Anterior cingulate cortex (tissue), 58 donors: ENCODE results near the gene ITGB1BP1.
A peak's percentile ranks its signal among the peaks of the same experiment; 100 is the strongest.

ENCODE experiments used
- DNase-seq, 58 donors: peaks; one replicate each; lab custom pipeline; 2025; lab: John Stamatoyannopoulos, UW

Gene ITGB1BP1

GRCh38 chr2:9380702-9381628 lies 42.4 kb downstream of the ITGB1BP1 start:
- peak in 2 of 58 donors; percentile 19 to 35 for DNase-seq

DNA sequence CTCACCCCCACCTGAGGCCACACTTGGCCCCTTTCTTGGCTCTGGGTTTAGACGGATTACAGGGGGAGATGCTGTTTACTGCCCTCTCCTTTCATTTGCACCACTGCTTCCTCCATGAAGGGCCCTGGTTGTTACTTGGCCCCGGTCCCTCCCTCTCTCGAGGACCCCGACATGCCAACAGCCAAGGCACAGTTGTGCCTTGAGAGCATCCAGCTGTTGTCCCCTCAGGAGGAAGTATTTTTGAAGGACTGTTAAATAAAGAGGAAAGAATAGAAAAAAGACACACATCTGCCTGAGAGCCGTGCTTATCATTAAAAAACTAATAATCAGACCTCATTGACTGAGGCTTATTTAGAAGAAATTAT lies 44.0 kb downstream of the ITGB1BP1 start:
- no peak for DNase-seq

DNA sequence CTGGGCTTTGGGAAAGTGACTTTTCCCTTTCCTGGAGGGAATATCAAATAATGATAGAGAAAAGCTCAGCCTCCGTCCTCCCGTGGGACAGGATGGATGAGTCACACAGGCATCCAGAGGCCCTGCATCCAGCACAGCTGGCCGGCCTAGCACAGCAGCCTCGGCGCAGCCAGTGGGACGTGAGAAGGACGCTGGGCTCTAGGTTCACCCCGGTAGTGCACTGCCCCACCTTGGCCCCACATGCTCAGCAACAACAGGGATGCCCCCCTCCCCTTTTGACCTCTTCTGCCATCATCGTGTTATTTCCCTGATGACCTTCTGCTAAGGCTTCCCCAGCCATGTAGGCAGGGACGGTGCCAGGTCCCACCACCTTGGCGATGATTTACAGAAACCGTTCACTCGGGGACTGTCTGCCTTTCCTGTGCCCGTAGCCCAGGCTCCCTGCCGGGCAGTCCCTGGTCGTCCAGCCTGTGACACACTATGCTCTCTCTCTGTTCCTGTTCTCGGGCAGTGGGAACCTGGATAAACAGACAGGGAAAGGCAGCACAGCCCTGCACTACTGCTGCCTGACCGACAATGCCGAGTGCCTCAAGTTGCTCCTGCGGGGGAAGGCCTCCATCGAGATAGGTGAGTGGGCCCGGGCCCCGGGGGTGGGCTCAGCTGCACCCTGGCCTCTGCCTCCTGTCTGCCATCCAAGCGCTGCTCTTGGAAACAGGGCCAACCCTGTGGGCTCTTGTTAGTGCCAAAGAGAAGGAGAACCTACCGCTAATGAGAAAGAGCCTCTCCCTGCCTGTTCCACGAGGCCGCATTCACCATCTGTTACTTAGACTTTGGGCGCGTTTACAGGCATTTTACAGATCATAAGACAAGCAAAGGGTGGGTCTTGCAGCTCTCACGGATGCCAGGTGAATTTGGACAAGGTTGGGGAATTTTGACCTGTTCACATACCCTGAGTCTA lies 44.6 kb downstream of the ITGB1BP1 start:
- no peak for DNase-seq

GRCh38 chr2:9377461-9378097 lies 45.7 kb downstream of the ITGB1BP1 start:
- no peak for DNase-seq

- DNase-seq: no peak
Measured at GRCh38 chr2:9375857-9376428, 47.4 kb downstream of the ITGB1BP1 start.

- DNase-seq: no peak
Measured at GRCh38 chr2:9374071-9374730, 49.1 kb downstream of the ITGB1BP1 start.

DNA sequence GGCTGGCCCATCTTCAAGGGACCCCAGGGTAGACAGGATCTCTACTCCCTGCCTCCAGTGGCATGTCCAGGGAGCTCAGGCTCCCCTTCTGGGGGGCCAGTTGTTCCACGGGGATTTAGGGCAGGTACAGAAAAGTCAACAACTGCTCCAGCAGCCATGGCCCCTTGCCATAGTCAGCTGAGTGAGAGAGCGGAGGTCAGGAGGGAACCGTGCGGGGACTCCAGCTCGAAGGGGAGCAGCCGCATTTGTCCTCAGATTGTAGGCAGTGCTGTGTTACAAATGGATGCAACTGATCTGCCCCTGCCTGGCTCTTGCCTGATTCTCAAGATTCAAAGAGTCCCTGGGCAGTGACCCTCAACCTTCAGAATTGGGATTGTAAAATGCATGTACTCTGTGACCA lies 49.9 kb downstream of the ITGB1BP1 start:
- no peak for DNase-seq

DNA sequence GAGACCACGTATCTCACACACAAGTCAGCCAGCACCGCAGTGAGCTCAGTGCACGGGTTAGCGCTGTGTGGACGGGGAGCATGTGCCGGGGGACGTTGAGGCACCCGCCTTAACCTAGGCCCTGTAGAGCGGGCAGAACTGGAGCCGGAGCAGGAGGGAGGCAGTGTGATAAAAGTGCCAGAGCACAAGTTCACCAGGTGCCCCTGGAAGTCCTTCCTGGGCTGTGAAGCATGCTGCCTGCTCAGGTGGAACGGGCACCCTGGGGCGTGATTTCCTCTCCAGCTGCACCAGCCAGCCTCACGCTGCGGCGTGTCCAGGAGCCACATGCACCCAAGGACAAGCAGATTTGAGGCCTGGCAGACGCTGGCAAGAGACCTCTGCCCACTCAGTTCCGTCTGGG lies 50.3 kb downstream of the ITGB1BP1 start:
- DNase-seq: no peak

DNA sequence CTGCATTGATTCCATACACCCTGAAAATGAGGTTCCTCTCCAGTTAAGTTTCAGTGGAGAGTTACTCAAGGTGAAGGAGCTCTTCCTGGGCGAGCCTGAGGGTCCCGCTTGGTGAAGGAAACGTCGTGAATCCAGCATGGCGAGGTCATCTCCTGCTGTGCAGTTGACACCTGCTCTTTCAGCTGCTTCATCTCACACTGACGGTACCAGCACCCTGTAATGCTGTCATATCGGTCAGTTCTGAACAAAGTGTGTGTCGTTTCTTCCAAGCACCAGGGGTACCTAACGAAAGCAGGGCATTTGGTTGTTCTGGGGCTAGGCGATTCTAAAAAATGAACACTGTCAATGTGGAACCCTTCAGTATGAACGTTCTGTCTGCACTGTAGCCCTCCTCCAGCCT lies 52.6 kb downstream of the ITGB1BP1 start:
- no peak for DNase-seq

DNA sequence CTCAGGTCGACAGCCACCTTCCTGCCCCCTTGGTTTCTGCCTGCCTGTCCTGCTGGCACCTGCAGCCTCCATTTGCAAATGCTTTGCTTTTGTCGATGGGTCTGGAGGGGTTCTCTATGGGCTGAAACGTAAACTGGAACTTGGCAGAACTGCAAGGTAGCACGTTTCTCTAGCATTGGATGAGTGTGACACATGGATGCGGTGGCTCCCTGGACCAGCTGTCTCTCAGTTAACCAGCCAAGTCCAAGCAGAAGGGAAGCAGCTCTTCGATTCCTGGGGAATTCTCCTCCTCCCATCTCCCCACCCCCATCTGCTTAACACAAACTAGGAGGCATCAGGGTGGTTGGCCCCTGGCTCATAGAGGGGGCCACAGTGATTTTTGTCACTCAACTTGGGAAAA lies 57.3 kb downstream of the ITGB1BP1 start:
- DNase-seq: peak in 4 of 58 donors; percentile 9 to 33 (median 15)

DNA sequence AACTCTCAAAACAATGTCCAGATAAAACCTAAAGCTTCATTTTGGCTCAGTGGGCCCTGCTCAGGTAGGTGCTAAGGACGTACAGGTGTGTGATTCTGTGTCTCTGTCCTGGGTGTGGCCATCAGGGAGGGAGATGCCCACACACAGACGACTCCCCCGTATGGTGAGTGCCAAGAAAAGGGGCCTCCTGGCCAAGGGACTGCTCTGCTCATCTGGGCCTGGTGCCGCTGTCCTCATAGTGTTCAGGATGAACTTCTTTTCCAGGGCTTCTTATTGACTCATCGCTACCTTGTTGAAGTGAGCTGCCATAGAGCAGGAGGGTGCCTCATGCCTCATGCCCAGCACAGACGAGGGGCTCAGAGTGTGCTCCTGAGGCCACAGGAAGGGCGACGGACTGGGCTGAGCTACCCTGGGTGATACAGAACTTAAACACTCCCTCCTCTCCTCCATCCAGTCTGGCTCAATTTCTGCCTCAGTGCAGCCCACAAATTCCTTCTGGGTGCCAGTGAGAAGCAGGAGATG lies 57.8 kb downstream of the ITGB1BP1 start:
- DNase-seq: no peak

DNA sequence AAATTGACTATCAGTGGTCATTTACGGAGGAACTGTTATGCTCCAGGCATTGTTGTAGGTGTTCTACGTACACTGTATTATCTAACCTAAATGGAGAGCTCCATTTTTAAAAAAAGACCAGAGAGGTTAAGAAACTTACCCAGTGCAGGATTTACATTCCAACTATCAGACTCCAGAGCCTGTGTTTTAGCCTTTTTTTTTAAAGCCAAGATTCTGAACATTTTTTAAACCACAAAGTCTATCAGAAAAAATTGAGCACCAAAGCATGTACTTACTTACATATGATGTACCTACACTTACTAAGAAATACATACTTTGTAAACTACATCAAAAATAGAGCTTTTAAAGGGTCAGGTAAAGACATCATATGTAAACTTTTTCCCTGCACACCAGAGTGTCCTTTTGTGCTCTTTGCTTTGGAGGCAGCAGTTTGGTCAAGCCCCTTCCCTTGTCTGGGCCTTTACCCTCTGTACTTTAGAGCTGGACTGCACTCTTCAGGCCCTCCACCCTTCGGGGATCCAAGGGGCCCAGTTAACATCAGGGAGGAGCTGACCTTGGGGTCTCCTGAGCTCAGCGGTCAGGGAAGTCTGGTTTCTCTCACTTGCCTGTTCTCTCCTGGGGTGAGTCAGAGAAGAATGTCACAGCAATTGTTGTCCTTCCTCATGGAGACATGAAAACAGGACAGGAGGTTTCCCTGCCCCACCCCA lies 58.4 kb downstream of the ITGB1BP1 start:
- DNase-seq: no peak

DNA sequence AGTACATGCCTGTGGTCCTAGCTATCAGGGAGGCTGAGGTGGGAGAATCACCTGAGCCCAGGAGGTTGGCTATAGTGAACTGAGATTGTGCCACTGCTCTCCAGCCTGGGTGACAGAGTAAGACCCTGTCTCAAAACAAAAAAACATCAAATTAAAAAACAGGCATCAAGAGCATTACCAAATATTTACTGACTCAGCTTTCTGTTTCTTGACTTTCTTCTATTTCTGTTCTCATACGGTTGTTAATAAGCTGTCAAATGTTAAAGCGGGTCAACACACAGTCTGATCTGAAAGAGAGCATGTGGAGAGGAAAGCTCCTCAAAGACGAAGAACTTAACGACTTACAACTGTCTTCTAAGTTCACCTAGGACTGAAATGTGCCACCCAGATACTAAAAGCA lies 59.0 kb downstream of the ITGB1BP1 start:
- DNase-seq: no peak

DNA sequence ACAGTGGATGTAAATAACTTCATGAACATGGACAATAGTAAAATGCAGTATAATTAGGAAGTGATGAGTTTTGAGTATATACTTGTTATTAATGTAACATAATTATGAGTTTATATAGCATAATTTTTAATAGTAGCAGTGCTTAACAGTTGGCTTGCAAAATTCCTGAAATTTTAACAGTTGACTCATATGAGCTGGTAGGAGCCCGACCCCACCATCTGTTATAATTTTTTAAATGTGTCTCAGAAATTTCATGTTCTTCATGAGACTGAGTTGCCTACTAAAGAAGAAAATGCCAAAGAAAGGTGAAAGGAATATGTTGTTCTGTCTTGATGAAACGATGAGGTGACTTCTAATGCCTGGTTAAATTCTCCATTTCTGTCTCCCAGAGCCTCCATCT lies 62.6 kb downstream of the ITGB1BP1 start:
- no peak for DNase-seq

- no peak for DNase-seq
Measured at GRCh38 chr2:9360110-9360509, 63.2 kb downstream of the ITGB1BP1 start.

DNA sequence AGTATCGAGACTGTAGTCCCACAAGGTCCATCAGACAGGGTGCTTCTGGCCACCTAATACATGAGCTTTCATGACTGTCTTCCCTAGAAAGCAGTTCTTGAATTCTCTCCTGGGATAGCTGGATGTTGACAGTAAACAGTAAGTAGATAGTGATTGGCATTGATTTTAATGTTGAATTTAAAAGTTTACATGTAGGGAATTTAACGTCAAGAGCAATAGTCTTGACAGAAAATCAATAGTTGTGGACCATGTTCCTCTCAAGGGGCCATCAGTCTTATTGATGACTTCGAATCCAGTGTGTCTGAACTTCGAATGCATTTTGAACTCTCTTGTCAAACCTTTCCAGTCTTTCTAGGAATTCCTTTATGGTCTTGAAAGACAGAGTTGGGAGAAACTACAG lies 63.9 kb downstream of the ITGB1BP1 start:
- DNase-seq: no peak

DNA sequence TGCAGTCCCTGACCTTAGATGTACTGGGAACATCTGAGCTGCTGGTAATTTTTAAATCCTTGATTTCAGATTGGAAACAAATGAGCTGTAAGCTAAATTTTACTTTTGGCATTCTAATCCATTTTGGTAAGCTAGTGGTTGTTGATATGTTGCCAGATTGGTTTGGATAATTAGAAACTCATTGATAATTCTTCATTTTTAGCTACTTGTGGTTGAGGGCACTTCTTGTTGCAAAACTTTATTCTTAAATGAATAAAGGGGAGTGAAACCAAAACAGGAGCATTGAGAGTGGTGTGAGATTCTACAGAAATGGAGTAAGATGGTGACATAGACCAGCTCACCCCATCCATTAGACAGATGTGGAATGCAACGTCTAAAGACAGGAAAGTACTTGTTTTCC lies 64.5 kb downstream of the ITGB1BP1 start:
- no peak for DNase-seq

DNA sequence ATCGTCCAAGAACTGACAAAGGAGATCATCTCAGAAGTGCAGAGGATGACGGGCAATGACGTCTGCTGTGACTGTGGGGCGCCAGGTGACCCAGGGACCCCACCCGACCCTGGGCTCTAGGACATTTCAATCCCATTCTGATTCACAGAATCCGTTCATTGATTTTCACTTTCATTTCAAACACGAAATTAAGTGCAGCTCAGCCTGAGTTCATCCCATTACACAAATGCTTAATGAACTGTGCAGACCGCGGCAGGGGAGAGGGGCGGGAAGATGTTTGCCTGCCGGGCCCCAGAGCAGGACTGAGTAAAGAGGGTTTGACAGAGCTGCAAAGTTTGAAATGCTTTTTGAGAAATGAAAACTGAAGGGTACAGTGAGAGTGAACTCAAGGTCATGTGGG lies 67.1 kb downstream of the ITGB1BP1 start:
- no peak for DNase-seq

DNA sequence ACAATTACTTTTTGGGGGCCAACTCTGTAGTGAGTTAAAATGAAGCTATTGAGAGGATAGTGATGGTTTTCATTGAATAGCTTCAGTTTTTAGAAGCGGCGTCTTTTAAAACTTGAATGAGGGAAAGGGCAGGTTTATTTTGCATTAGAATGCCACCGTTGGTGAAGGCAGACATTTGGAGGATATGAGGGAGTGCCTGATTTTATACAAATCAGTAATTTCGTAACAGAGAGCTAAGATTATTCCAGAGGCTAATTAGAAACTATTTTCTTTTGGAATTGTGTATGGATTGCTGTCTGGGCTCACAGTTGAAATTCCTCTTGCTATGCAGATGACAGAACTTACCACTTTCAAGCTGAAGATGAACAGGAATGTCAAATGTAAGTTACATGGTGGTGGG lies 67.6 kb downstream of the ITGB1BP1 start:
- no peak for DNase-seq
